HepG2 (cell line): ENCODE measurements around the gene KIF17. TPM values are rescaled to one million over a fixed set of nuclear protein-coding genes. Genes with fewer than 3 reads are reported as not detected.

Experiments used
- KDM1A ChIP-seq: IDR thresholded peaks from 2 replicates; pipeline ENCODE4 v1.6.1; 2016; ENCODE audit warnings: missing compliant biosample characterization
- MED1 ChIP-seq: sonication (generic); formaldehyde crosslinking; IDR thresholded peaks from 2 replicates; pipeline ENCODE4 v1.4.0; 2020; ENCODE audit warnings: missing genetic modification reagents
- SOX13 ChIP-seq, 3 experiments: fragments of 450-650 bp in 1 of 3; sonication (generic) in 1 of 3; formaldehyde crosslinking in 1 of 3; IDR thresholded peaks in 2 of 3; conservative IDR thresholded peaks in 1 of 3; 2 replicates each; pipeline versions ENCODE4 v1.5.0 to v1.6.1; 2016 to 2020; ENCODE audit warnings: antibody characterized with exemption in 1 of 3, mild to moderate bottlenecking in 1 of 3, missing compliant biosample characterization in 1 of 3, missing genetic modification reagents in 1 of 3, moderate library complexity in 1 of 3
- SOX6 ChIP-seq, 2 experiments: fragments of 450-650 bp in 1 of 2; sonication (generic) in 1 of 2; formaldehyde crosslinking in 1 of 2; IDR thresholded peaks; 2 replicates each; pipeline versions ENCODE4 v1.4.0 to v1.6.1; 2017 to 2020; ENCODE audit warnings: antibody characterized with exemption in 1 of 2, mild to moderate bottlenecking in 1 of 2, missing genetic modification reagents in 1 of 2
- ZNF546 ChIP-seq: sonication (generic); formaldehyde crosslinking; conservative IDR thresholded peaks from 2 replicates; pipeline ENCODE4 v1.8.1; 2023; ENCODE audit warnings: mild to moderate bottlenecking, missing genetic modification reagents
- ZNF768 ChIP-seq: sonication (generic); formaldehyde crosslinking; IDR thresholded peaks from 2 replicates; pipeline ENCODE4 v1.4.0; 2020; ENCODE audit warnings: missing genetic modification reagents
- polyA plus RNA-seq, 8 experiments: library from polyadenylated mRNA; depleted of rRNA in 3 of 8; stranded (reverse) in 7 of 8; unstranded in 1 of 8; fragments of >200 nt; fragmentation: Illumina TruSeq in 4 of 8; extraction: Trizol in 4 of 8; gene quantifications; 2 replicates each; pipeline versions ENCODE4 v1.2.1 to v1.2.3, GENCODE V29; 2011 to 2016; ENCODE audit warnings: low read depth in 4 of 8, missing spikeins in 1 of 8, mixed read lengths in 1 of 8; ENCODE audit not compliant: insufficient read depth in 1 of 8
- total RNA-seq, 5 experiments: library from RNA; depleted of rRNA; stranded (reverse); fragments of >200 nt; fragmentation: Illumina TruSeq; extraction: Trizol; gene quantifications; 2 replicates each; pipeline ENCODE4 v1.2.3, GENCODE V29; 2016; ENCODE audit warnings: low read depth in 1 of 5
- TF ChIP-seq, protein P1 (sequence below): sonication (generic); formaldehyde crosslinking; IDR thresholded peaks from 2 replicates; pipeline ENCODE4 v1.4.0; 2020; ENCODE audit warnings: missing genetic modification reagents
- TF ChIP-seq, protein P2 (sequence below): sonication (generic); IDR thresholded peaks from 2 replicates; pipeline ENCODE4 v1.6.1; 2016; ENCODE audit warnings: low read depth, borderline replicate concordance
- TF ChIP-seq, protein P3 (sequence below): sonication (generic); formaldehyde crosslinking; conservative IDR thresholded peaks from 2 replicates; pipeline ENCODE4 v1.4.0; 2020; ENCODE audit warnings: mild to moderate bottlenecking, missing genetic modification reagents, moderate library complexity
- TF ChIP-seq, protein P4 (sequence below): sonication (generic); formaldehyde crosslinking; IDR thresholded peaks from 2 replicates; pipeline ENCODE4 v1.4.0; 2020; ENCODE audit warnings: mild to moderate bottlenecking, low read depth, missing genetic modification reagents

Gene KIF17
- total and polyA plus RNA-seq, 2 of the 13 experiments (the other 11 are each of a cell fraction or from before 2014, with no cell fraction given) = 0.24 to 0.44 TPM

DNA sequence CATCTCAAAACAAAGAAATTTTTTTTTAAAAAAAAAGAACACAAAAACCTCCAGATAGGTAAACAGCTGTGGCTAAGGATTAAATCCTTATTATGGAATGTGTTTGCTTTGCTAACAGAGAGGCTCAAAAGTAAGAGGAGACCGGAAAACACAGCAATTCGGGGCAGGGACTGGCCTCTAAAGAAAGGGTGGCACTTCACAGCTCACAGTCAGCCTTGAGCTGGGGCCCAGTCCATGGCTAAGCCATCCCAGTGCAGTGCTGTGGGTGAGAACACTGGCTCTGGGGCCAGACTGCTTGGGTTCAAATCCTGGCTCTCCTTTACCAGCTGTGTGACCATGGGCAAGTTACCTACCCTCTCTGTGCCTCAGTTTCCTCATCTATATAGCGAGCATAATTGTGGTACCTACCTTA lies 28.2 kb downstream of the KIF17 start (continued):
- TF ChIP-seq, protein P1, sequence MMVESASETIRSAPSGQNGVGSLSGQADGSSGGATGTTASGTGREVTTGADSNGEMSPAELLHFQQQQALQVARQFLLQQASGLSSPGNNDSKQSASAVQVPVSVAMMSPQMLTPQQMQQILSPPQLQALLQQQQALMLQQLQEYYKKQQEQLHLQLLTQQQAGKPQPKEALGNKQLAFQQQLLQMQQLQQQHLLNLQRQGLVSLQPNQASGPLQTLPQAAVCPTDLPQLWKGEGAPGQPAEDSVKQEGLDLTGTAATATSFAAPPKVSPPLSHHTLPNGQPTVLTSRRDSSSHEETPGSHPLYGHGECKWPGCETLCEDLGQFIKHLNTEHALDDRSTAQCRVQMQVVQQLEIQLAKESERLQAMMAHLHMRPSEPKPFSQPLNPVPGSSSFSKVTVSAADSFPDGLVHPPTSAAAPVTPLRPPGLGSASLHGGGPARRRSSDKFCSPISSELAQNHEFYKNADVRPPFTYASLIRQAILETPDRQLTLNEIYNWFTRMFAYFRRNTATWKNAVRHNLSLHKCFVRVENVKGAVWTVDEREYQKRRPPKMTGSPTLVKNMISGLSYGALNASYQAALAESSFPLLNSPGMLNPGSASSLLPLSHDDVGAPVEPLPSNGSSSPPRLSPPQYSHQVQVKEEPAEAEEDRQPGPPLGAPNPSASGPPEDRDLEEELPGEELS (CRISPR knock-in tag) = peak; percentile 68; the same call in 1 of the 2 replicates
- TF ChIP-seq, protein P2, sequence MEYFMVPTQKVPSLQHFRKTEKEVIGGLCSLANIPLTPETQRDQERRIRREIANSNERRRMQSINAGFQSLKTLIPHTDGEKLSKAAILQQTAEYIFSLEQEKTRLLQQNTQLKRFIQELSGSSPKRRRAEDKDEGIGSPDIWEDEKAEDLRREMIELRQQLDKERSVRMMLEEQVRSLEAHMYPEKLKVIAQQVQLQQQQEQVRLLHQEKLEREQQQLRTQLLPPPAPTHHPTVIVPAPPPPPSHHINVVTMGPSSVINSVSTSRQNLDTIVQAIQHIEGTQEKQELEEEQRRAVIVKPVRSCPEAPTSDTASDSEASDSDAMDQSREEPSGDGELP = 0 out of 2 replicates have a peak, but pooled peaks have one; percentile 23
- no peak for TF ChIP-seq SOX6 (IDR thresholded peaks at IDR 0.05)
- TF ChIP-seq SOX6 (CRISPR knock-in tag; IDR thresholded peaks at IDR 0.05) = peak; percentile 90
- TF ChIP-seq, protein P3, sequence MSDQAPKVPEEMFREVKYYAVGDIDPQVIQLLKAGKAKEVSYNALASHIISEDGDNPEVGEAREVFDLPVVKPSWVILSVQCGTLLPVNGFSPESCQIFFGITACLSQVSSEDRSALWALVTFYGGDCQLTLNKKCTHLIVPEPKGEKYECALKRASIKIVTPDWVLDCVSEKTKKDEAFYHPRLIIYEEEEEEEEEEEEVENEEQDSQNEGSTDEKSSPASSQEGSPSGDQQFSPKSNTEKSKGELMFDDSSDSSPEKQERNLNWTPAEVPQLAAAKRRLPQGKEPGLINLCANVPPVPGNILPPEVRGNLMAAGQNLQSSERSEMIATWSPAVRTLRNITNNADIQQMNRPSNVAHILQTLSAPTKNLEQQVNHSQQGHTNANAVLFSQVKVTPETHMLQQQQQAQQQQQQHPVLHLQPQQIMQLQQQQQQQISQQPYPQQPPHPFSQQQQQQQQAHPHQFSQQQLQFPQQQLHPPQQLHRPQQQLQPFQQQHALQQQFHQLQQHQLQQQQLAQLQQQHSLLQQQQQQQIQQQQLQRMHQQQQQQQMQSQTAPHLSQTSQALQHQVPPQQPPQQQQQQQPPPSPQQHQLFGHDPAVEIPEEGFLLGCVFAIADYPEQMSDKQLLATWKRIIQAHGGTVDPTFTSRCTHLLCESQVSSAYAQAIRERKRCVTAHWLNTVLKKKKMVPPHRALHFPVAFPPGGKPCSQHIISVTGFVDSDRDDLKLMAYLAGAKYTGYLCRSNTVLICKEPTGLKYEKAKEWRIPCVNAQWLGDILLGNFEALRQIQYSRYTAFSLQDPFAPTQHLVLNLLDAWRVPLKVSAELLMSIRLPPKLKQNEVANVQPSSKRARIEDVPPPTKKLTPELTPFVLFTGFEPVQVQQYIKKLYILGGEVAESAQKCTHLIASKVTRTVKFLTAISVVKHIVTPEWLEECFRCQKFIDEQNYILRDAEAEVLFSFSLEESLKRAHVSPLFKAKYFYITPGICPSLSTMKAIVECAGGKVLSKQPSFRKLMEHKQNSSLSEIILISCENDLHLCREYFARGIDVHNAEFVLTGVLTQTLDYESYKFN (CRISPR knock-in tag) = 0 out of 2 replicates have a peak, but pooled peaks have one; percentile 30
- TF ChIP-seq, protein P4, sequence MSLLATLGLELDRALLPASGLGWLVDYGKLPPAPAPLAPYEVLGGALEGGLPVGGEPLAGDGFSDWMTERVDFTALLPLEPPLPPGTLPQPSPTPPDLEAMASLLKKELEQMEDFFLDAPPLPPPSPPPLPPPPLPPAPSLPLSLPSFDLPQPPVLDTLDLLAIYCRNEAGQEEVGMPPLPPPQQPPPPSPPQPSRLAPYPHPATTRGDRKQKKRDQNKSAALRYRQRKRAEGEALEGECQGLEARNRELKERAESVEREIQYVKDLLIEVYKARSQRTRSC = no peak
- no peak for TF ChIP-seq SOX13 (IDR thresholded peaks at IDR 0.05)
- peak in 1 of 2 experiments; percentile 80; a peak in 2 of 4 replicates for TF ChIP-seq SOX13 (CRISPR knock-in tag; conservative IDR thresholded peaks at IDR 0.05 in 1 of 2, IDR thresholded peaks at IDR 0.05 in 1 of 2)
- TF ChIP-seq MED1 (CRISPR knock-in tag) = no peak
- TF ChIP-seq ZNF546 (CRISPR knock-in tag) = no peak
- peak; percentile 98 for TF ChIP-seq ZNF768 (CRISPR knock-in tag)
- TF ChIP-seq KDM1A (CRISPR knock-in tag) = peak; percentile 67; the same call in 1 of the 2 replicates
